Measurements from ENCODE around the gene ICA1. TPM values are rescaled to one million over a fixed set of nuclear protein-coding genes. Genes with fewer than 3 reads are reported as not detected.

The ICA1 gene
- total RNA-seq, 2 experiments from 2014 or later, result 0.34 to 1.3 TPM

GRCh38 chr7:8205031-8205387 lies 57.0 kb downstream of the ICA1 start:
- TF ChIP-seq, protein P1, sequence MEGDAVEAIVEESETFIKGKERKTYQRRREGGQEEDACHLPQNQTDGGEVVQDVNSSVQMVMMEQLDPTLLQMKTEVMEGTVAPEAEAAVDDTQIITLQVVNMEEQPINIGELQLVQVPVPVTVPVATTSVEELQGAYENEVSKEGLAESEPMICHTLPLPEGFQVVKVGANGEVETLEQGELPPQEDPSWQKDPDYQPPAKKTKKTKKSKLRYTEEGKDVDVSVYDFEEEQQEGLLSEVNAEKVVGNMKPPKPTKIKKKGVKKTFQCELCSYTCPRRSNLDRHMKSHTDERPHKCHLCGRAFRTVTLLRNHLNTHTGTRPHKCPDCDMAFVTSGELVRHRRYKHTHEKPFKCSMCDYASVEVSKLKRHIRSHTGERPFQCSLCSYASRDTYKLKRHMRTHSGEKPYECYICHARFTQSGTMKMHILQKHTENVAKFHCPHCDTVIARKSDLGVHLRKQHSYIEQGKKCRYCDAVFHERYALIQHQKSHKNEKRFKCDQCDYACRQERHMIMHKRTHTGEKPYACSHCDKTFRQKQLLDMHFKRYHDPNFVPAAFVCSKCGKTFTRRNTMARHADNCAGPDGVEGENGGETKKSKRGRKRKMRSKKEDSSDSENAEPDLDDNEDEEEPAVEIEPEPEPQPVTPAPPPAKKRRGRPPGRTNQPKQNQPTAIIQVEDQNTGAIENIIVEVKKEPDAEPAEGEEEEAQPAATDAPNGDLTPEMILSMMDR (IDR thresholded peaks at IDR 0.05), result no peak
- CTCF ChIA-PET, result interaction anchor here (1.1 to 1.6 kb wide), 3 partner anchors 9 to 12 kb away, joined by 3 to 5 read pairs (median 4); no protein-coding TSS in a partner anchor
- Mint-ChIP-seq H3K27ac (no peak overlapping the region), H3K4me3 (no peak overlapping the region), H3K36me3 (ENCODE audit: low read depth) (no peaks in the 10 kb centered on the region), H3K4me1 (ENCODE audit: low read depth) (peaks cover 2% of the 10 kb centered on the region), H3K9me3 (no peaks in the 10 kb centered on the region), H3K27me3 (peaks cover 4% of the 10 kb centered on the region)
- POLR2A ChIA-PET, result no interaction called here
- intact Hi-C loops (cut with micrococcal nuclease), result no loop called here
- ATAC-seq, result no peak
- no peak for DNase-seq

GRCh38 chr7:8204339-8205030 lies 57.5 kb downstream of the ICA1 start:
- Mint-ChIP-seq H3K4me1 (ENCODE audit: low read depth) (peaks cover 4% of the 10 kb centered on the region), H3K4me3 (no peak overlapping the region), H3K27me3 (peaks cover 4% of the 10 kb centered on the region), H3K27ac (no peak overlapping the region), H3K9me3 (no peaks in the 10 kb centered on the region), H3K36me3 (ENCODE audit: low read depth) (no peaks in the 10 kb centered on the region)
- no peak for DNase-seq
- intact Hi-C loops (cut with micrococcal nuclease), result no loop called here
- ATAC-seq, result no peak
- ChIA-PET POLR2A (no interaction called here), CTCF (interaction anchor here (1.1 to 1.6 kb wide), 3 partner anchors 10 to 13 kb away, joined by 3 to 5 read pairs (median 4); no protein-coding TSS in a partner anchor)
- TF ChIP-seq, protein P1 (IDR thresholded peaks at IDR 0.05), result no peak

DNA sequence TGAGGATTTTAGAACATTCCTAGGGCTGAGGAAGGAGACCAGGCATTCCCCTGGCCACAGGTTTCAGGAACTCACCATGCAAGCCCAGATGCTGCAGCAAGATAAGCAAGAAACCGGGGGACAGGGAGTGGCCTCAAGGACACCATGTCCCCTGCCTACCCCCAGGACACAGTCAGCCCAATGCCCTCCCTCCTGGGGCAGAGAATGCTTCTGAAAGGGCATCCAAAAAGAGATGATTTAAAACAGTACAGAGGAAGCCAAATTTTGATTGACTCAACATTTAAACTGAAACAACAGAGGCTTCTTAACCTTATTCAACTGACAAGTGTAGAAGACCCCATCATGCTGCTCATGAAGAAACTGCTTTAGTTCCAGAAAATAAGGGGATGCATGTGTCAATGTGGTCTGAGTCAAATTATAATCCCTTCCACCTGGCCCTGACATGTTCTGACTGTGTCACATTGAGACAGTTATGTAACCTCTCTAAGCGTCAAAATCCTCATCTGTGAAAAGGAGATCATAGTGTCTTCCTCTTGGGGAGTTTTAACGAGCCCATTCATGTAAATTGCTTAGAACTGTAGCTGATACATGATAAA lies 60.0 kb downstream of the ICA1 start:
- Mint-ChIP-seq H3K9me3 (no peaks in the 10 kb centered on the region), H3K36me3 (ENCODE audit: low read depth) (no peaks in the 10 kb centered on the region), H3K4me1 (ENCODE audit: low read depth) (peaks cover 18% of the 10 kb centered on the region), H3K27ac (no peak overlapping the region), H3K4me3 (no peak overlapping the region), H3K27me3 (peaks cover 5% of the 10 kb centered on the region)
- intact Hi-C loops (cut with micrococcal nuclease), result no loop called here
- ATAC-seq, result peak; percentile 21
- no peak for DNase-seq
- TF ChIP-seq, protein P1 (IDR thresholded peaks at IDR 0.05), result no peak
- ChIA-PET CTCF (interaction anchor here (1.4 to 2.4 kb wide), 2 partner anchors 11 to 13 kb away, joined by 4 to 6 read pairs; no protein-coding TSS in a partner anchor), POLR2A (no interaction called here)

DNA sequence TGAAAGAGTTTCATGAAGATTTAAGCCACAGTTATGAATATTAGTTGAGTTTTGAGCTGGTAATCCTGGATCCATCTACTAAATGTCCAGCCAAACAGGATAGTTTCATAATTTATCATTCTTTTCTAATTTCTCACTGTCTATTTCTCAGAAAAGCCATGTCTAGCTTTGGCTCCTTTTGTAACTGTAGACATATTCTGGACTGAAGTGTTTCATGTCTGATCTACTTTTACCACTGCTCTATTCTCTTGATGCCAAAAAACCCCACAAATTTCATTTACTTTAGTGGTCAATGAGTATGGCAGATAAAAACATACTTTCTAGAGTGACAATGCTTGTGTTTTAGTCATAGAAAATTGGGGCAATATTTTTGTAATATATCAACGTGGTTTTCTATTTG lies 61.2 kb downstream of the ICA1 start:
- TF ChIP-seq, protein P1 (IDR thresholded peaks at IDR 0.05), result no peak
- Mint-ChIP-seq H3K36me3 (ENCODE audit: low read depth) (no peaks in the 10 kb centered on the region), H3K27ac (no peak overlapping the region), H3K9me3 (no peaks in the 10 kb centered on the region), H3K4me3 (no peak overlapping the region), H3K27me3 (peaks cover 5% of the 10 kb centered on the region), H3K4me1 (ENCODE audit: low read depth) (peaks cover 25% of the 10 kb centered on the region)
- intact Hi-C loops (cut with micrococcal nuclease), result no loop called here
- DNase-seq (no peak), ATAC-seq (no peak)
- CTCF ChIA-PET, result no interaction called here
- POLR2A ChIA-PET, result no interaction called here

GRCh38 chr7:8200316-8200715 lies 61.7 kb downstream of the ICA1 start:
- Mint-ChIP-seq H3K4me3 (no peak overlapping the region), H3K36me3 (ENCODE audit: low read depth) (no peaks in the 10 kb centered on the region), H3K4me1 (ENCODE audit: low read depth) (peaks cover 25% of the 10 kb centered on the region), H3K27me3 (peaks cover 5% of the 10 kb centered on the region), H3K9me3 (no peaks in the 10 kb centered on the region), H3K27ac (no peak overlapping the region)
- DNase-seq (no peak), ATAC-seq (no peak)
- ChIA-PET CTCF (no interaction called here), POLR2A (no interaction called here)
- intact Hi-C loops (cut with micrococcal nuclease), result no loop called here
- TF ChIP-seq, protein P1 (IDR thresholded peaks at IDR 0.05), result no peak

Measured in activated CD8-positive, alpha-beta T cell treated with anti-CD3 and anti-CD28 coated beads for 36 hours (primary cell).